Body of pancreas (tissue), 4 donors: Measurements from ENCODE around the gene SLC6A17.

ENCODE experiments used
- POLR2A ChIP-seq, 3 donors: fragments of 450-650 bp; IDR thresholded peaks; one replicate each; pipeline ENCODE4 v1.6.1; 2016; ENCODE audit warnings: antibody characterized with exemption in 3 of 3, mild to moderate bottlenecking in 2 of 3
- TF ChIP-seq, protein P1 (sequence below), 7 experiments: fragments of 450-650 bp in 4 of 7; fragments of 200-600 bp in 3 of 7; sonication (generic) in 3 of 7; IDR thresholded peaks; one replicate each; pipeline ENCODE4 v1.5.1; 2016 to 2019; ENCODE audit warnings: antibody characterized with exemption in 7 of 7

- TF ChIP-seq, protein P1, sequence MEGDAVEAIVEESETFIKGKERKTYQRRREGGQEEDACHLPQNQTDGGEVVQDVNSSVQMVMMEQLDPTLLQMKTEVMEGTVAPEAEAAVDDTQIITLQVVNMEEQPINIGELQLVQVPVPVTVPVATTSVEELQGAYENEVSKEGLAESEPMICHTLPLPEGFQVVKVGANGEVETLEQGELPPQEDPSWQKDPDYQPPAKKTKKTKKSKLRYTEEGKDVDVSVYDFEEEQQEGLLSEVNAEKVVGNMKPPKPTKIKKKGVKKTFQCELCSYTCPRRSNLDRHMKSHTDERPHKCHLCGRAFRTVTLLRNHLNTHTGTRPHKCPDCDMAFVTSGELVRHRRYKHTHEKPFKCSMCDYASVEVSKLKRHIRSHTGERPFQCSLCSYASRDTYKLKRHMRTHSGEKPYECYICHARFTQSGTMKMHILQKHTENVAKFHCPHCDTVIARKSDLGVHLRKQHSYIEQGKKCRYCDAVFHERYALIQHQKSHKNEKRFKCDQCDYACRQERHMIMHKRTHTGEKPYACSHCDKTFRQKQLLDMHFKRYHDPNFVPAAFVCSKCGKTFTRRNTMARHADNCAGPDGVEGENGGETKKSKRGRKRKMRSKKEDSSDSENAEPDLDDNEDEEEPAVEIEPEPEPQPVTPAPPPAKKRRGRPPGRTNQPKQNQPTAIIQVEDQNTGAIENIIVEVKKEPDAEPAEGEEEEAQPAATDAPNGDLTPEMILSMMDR (IDR thresholded peaks at IDR 0.05) = no peak
- TF ChIP-seq POLR2A (IDR thresholded peaks at IDR 0.05) = no peak
These were observed 87.3 kb downstream of the SLC6A17 start for GRCh38 chr1:110237386-110238152.
